ENCODE results near the gene C16orf96. TPM values are rescaled to one million over a fixed set of nuclear protein-coding genes. Genes with fewer than 3 reads are reported as not detected.

The C16orf96 gene
- total RNA-seq, 1 donor from 2014 or later: not detected

DNA sequence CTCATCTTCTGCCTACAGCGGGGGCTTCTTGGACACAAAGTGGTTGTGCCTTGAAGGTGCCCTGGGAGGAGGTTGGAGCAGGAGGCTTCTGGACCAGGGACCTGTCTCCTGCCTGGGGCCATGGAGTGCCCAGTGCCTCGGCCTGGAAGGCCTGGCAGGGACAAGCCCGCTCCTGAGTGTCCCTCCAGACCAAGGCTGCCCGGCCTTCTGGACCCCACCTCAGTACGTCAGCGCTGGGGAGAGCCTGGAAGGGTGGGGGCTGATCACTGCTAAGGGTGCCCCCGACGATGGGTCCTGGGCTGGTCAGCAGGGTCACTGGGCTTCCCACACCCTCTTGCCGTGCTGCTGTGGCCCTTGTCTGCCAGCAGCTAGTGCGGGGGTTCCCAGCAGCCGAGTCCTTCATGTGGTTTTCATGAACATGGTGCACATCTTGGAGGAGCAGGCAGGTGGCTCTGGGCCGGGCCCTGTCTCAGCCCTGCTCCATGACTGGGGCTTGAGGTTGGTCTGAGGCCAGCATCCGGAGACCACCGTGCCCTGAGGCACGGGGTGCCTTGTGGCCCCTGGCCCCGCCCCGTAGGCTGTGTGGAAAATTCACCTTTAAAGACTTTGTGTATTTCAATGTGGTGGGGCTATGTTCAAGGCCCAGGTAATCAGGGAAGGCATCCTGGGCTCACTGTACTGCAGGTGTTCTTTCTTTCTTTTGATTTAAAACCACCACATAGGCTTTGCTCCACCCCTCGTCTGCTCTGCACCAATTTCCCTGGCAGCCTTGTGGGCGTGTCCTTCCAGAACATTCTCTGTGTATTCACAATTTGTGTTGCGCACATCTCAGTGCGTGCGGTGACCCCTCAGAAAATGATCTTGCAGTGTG is 90.9 kb downstream of the C16orf96 start:
- intact Hi-C loops (cut with DNase I): no loop called here
- no peak overlapping the region for H3K4me3 ChIP-seq
- TF ChIP-seq, protein P1, sequence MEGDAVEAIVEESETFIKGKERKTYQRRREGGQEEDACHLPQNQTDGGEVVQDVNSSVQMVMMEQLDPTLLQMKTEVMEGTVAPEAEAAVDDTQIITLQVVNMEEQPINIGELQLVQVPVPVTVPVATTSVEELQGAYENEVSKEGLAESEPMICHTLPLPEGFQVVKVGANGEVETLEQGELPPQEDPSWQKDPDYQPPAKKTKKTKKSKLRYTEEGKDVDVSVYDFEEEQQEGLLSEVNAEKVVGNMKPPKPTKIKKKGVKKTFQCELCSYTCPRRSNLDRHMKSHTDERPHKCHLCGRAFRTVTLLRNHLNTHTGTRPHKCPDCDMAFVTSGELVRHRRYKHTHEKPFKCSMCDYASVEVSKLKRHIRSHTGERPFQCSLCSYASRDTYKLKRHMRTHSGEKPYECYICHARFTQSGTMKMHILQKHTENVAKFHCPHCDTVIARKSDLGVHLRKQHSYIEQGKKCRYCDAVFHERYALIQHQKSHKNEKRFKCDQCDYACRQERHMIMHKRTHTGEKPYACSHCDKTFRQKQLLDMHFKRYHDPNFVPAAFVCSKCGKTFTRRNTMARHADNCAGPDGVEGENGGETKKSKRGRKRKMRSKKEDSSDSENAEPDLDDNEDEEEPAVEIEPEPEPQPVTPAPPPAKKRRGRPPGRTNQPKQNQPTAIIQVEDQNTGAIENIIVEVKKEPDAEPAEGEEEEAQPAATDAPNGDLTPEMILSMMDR (IDR thresholded peaks at IDR 0.05): no peak
- TF ChIP-seq POLR2A (IDR thresholded peaks at IDR 0.05) (no peak), POLR2AphosphoS5 (IDR thresholded peaks at IDR 0.05; ENCODE audit: insufficient read depth in 1 of 2, low read depth in 1 of 2) (no peak)
- no peaks in the 10 kb centered on the region for H3K27me3 ChIP-seq
- H3K9me3 ChIP-seq: no peaks in the 10 kb centered on the region
- H3K36me3 ChIP-seq: peaks cover 0 to 12% of the 10 kb centered on the region in 2 donors
- DNase-seq (ENCODE audit: extremely low spot score in 2 of 2): no peak
- no peak overlapping the region for H3K27ac ChIP-seq
- H3K4me1 ChIP-seq: no peaks in the 10 kb centered on the region

DNA sequence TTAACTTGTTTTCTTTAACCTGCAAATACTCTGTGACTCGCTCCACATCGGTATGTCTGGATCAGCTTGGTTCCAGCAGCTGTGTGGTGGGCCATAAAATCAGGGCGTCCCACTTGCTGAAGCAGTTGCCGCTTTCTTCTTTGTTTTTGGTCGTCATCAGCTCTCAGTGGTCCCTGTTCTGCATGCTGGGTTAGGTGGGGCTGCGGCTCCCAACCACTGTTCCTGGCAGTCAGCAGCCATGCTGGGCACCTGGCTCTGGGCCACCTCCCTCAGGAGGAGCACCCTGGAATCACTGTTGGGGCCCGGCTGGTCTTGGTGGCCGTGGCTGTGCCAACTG is 91.5 kb downstream of the C16orf96 start:
- no peak for DNase-seq (ENCODE audit: extremely low spot score in 2 of 2)
- Histone ChIP-seq H3K9me3 (no peaks in the 10 kb centered on the region), H3K36me3 (peaks cover 0 to 18% of the 10 kb centered on the region in 2 donors), H3K27ac (no peak overlapping the region), H3K27me3 (no peaks in the 10 kb centered on the region), H3K4me1 (no peaks in the 10 kb centered on the region), H3K4me3 (no peak overlapping the region)
- intact Hi-C loops (cut with DNase I): no loop called here
- TF ChIP-seq POLR2AphosphoS5 (IDR thresholded peaks at IDR 0.05; ENCODE audit: insufficient read depth in 1 of 2, low read depth in 1 of 2): no peak
- TF ChIP-seq, protein P1 (IDR thresholded peaks at IDR 0.05): no peak
- no peak for TF ChIP-seq POLR2A (IDR thresholded peaks at IDR 0.05)

DNA sequence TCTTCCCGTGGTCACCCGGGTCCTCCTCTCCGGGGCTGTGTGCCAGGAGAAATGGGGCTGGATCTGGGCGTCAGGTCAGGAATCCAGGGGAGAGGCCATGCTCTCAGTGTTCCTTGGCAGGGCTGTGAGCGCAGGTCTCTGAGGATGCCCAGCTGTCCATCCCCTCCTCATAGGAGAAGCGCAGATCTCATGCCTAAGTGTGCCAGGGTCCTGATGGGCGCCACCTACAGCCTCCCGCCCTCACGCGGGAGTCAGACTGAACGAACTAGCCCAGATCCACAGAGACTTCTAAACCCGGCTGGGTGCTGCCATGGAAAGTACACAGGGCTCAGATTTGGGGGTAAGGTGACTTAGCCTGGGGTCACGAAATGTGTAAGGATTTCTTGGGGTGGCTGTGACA is 92.8 kb downstream of the C16orf96 start:
- no peaks in the 10 kb centered on the region for H3K27me3 ChIP-seq
- no peak for DNase-seq (ENCODE audit: extremely low spot score in 2 of 2)
- no peaks in the 10 kb centered on the region for H3K9me3 ChIP-seq
- H3K36me3 ChIP-seq: peaks cover 3 to 30% of the 10 kb centered on the region in 2 donors
- intact Hi-C loops (cut with DNase I): no loop called here
- no peak overlapping the region for H3K4me3 ChIP-seq
- no peaks in the 10 kb centered on the region for H3K4me1 ChIP-seq
- no peak for TF ChIP-seq POLR2A (IDR thresholded peaks at IDR 0.05)
- H3K27ac ChIP-seq: no peak overlapping the region

DNA sequence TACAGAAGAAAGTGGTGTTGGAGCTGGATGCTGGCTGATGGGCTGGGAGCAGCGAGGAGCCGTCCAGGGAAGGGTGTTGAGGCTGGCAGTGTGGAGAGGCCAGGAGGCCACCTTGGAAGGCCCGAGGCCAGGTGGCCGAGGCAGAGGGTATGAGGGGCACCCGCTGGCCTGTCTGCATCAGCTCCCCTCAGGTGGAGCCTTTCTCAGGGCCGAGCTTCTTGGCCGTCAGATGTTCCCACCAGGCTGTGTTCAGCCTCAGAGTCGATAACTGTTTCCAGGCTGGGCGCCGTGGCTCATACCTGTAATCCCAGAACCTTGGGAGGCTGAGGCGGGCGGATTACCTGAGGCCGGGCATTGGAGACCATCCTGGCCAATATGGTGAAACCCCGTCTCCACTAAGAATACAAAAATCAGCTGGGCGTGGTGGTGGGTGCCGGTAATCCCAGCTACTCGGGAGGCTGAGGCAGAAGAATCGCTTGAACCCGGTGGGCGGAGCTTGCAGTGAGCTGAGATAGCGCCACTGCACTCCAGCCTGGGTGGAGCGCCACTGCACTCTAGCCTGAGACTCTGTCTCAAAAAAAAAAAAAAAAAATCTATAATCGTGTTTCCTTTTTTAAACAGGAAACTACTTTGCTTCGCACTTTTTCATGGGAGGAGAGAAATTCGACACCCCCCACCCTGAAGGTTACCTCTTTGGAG is 93.8 kb downstream of the C16orf96 start:
- Histone ChIP-seq H3K36me3 (peaks cover 3 to 39% of the 10 kb centered on the region in 2 donors), H3K27ac (no peak overlapping the region), H3K9me3 (no peaks in the 10 kb centered on the region), H3K4me3 (no peak overlapping the region), H3K4me1 (no peaks in the 10 kb centered on the region), H3K27me3 (no peaks in the 10 kb centered on the region)
- TF ChIP-seq POLR2AphosphoS5 (IDR thresholded peaks at IDR 0.05; ENCODE audit: insufficient read depth in 1 of 2, low read depth in 1 of 2): no peak
- TF ChIP-seq, protein P1 (IDR thresholded peaks at IDR 0.05): no peak
- DNase-seq (ENCODE audit: extremely low spot score in 2 of 2): no peak
- intact Hi-C loops (cut with DNase I): no loop called here

Small RNAs within 50 kb of the gene (small RNA-seq; reads per million reads assigned to genes)
- not detected for gene RN7SL850P

Other genes with a start within 250 kb of the C16orf96 start
- 6.9 TPM for gene GLIS2, start 240.3 kb upstream of the C16orf96 start, total RNA-seq
- 76.1 TPM for gene PAM16, start 205.0 kb upstream of the C16orf96 start, total RNA-seq
- gene VASN, start 184.5 kb upstream of the C16orf96 start, total RNA-seq: 37.6 TPM
- 30.9 TPM for gene CORO7, start 139.7 kb upstream of the C16orf96 start, total RNA-seq
- 33.6 TPM for gene DNAJA3, start 130.5 kb upstream of the C16orf96 start, total RNA-seq
- gene NMRAL1, start 81.7 kb upstream of the C16orf96 start, total RNA-seq: 35.6 TPM
- 52.8 TPM for gene HMOX2, start 79.9 kb upstream of the C16orf96 start, total RNA-seq
- gene CDIP1, start 17.6 kb upstream of the C16orf96 start, total RNA-seq: 13.3 TPM
- gene UBALD1, start 58.5 kb downstream of the C16orf96 start, total RNA-seq: 16.9 TPM
- gene MGRN1, start 68.5 kb downstream of the C16orf96 start, total RNA-seq: 40.8 TPM
- 28.5 TPM for gene NUDT16L1, start 137.2 kb downstream of the C16orf96 start, total RNA-seq
- 25.3 TPM for gene ANKS3, start 177.9 kb downstream of the C16orf96 start, total RNA-seq
- gene DNAAF8, start 178.2 kb downstream of the C16orf96 start, total RNA-seq: not detected
- gene ZNF500, start 210.8 kb downstream of the C16orf96 start, total RNA-seq: 11.0 TPM
- gene SEPTIN12, start 232.0 kb downstream of the C16orf96 start, total RNA-seq: not detected
- gene SMIM22, start 239.0 kb downstream of the C16orf96 start, total RNA-seq: not detected
- gene ROGDI, start 246.3 kb downstream of the C16orf96 start, total RNA-seq: 14.0 TPM

Data from vagina (tissue), 2 donors.